Hematopoietic multipotent progenitor cell (in vitro differentiated cells): ENCODE data around the gene PROZ. TPM values are rescaled to one million over a fixed set of nuclear protein-coding genes. Genes with fewer than 3 reads are reported as not detected.

ENCODE experiments used
- small RNA-seq: library from RNA; depleted of rRNA; stranded (forward); fragments of <200 nt; gene quantifications from one replicate; pipeline ENCODE3, GENCODE V24; 2012
- total RNA-seq: library from RNA; depleted of rRNA; stranded (reverse); fragments of >200 nt; gene quantifications from one replicate; pipeline ENCODE4 v1.2.3, GENCODE V29; 2012

Gene PROZ
- total RNA-seq, 1 donor: not detected

Small RNAs within 50 kb of the gene (small RNA-seq; reads per million reads assigned to genes)
- gene AL137002.1: not detected

Other genes with a start within 250 kb of the PROZ start
- 3.2 TPM for gene MCF2L, start 189.4 kb upstream of the PROZ start, total RNA-seq
- gene F7, start 52.9 kb upstream of the PROZ start, total RNA-seq: 0.27 TPM
- 0.27 TPM for gene F10, start 35.8 kb upstream of the PROZ start, total RNA-seq
- gene PCID2, start 50.0 kb downstream of the PROZ start, total RNA-seq: 43.1 TPM
- 93.4 TPM for gene CUL4A, start 51.0 kb downstream of the PROZ start, total RNA-seq
- 92.6 TPM for gene LAMP1, start 138.6 kb downstream of the PROZ start, total RNA-seq
- gene GRTP1, start 205.5 kb downstream of the PROZ start, total RNA-seq: 0.54 TPM